GM19043 (cell line): ENCODE results near the gene ATOSA.
A peak's percentile ranks its signal among the peaks of the same experiment; 100 is the strongest.

ENCODE experiments used
- ATAC-seq: cut with Tn5 transposase; IDR thresholded peaks from one replicate; pipeline ENCODE4 v1.9.1; 2021; ENCODE audit warnings: low read depth; ENCODE audit not compliant: unreplicated experiment

The ATOSA gene

DNA sequence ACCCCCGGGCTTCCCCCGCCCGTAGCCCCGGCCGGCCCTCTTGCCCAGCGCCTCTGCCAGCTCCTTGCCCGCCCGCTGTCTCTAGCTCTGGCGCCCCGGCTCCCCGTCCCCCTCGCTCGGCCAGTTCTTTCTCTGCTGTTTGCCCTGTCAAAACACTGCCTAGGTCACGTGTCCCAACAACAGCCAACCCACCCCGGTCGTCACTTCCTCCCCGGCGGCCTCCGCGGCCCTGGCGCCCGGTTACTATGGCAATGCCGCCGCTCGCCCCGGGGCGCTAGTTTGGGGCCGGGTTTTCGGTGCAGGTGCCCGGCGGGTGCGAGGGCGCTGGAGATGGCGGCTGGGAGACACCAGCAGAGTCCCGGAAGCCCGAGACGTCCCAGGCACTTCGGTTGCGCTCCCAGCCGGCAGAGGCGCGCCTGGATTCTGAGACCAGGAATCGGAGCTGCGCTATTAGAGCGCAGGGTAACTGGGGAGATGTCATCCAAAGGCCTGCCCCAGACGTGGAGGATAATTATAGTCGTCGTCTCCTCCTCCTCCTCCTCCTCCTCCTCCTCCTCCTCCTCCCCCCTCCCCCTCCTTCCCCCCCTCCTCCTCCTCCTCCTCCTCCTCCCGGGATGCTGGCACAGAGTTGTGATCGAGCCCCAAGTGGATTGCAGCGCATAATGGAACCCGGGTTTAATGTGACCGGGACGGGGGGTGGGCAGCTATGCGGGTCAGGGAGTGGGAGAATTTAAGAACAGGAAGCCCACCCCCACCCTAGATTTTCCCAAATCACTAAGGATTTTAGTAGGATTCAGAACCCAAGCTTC, at the start of gene ATOSA:
Gene ATOSA, minus strand, starts transcription at position 157 of the 809 bp plus-strand sequence. CDS start 1,367 bp downstream, outside the sequence.
- ATAC-seq, result peak; percentile 49

- no peak for ATAC-seq
Measured at GRCh38 chr15:52728899-52729298, 49.7 kb upstream of the ATOSA start.

GRCh38 chr15:52727815-52728214, 48.6 kb upstream of the ATOSA start:
- no peak for ATAC-seq

DNA sequence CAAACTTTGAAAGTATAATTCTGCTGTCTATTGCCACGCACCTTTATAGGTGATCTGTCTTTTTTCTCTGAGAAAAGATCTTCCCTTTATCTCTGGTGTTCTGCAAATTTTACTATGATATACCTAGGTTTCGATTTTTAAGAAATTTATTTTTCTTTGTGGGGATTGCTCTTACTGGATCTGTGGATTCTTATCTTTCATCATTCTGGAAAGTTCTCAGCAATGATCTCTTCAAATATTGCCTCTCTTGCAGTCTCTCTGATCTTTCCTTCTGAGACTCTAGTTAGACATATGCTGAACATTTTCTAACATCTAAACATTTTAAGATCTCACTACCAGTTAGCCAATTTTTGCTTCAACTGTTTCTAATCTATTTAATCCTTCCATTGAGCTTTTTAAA, 47.0 kb upstream of the ATOSA start:
- ATAC-seq, result no peak

DNA sequence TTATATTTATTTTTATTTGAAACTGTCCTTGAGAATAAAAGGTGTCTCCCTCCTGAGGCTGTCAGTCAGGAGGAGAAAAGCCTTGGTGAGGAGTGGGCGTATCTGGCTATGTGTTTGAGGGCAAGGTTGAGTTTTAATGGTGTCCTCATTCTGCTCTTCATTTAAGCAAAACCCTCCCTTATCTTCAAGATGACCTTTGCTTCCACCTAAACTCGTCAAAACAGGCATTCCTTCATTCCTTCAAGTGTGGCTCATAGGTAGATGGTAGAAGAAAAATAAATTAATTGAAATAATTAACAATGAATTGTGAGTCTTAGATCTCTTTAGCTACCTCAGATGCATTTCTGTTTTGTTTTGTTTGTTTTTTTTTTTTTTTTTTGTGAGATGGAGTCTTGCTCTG, 39.4 kb upstream of the ATOSA start:
- no peak for ATAC-seq

- ATAC-seq, result no peak
Measured at GRCh38 chr15:52717924-52718323, 38.7 kb upstream of the ATOSA start.

DNA sequence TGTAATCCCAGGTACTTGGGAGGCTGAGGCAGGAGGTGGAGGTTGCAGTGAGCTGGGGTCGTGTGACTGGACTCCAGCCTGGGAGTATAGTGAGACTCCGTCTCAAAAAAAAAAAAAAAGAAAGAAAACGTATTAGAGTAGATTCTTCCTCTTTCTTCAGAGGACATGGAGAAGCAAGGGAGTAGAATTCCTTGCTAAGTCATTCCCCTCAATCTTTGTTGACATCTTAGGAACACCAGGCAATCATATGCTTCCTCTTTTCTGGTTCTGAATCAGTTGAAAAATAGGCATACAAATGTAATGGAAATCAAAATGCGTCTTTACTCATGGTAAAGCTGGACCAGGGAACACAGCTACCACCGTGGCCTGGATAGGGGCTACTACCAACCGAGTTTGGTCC, 38.3 kb upstream of the ATOSA start:
- no peak for ATAC-seq

DNA sequence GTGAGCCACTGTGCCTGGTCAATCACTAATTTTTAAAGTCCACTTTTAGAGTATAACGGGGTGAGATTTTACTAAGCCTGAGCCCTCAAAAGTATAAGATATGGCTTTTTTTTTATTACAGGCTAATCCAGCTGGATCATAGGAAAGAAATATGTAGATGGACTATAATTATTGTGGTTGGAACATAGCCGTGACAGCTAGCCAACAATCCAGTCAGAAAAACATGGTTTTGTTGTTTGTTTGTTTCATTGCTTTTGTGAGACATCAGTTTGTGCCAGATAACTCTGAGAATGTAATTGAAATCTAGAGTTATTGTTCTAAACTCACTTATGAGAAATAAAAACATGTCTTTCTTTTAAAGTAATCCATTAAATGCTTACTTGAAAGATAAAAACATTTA, 37.3 kb upstream of the ATOSA start:
- ATAC-seq, result no peak

GRCh38 chr15:52715411-52715810, 36.2 kb upstream of the ATOSA start:
- no peak for ATAC-seq

DNA sequence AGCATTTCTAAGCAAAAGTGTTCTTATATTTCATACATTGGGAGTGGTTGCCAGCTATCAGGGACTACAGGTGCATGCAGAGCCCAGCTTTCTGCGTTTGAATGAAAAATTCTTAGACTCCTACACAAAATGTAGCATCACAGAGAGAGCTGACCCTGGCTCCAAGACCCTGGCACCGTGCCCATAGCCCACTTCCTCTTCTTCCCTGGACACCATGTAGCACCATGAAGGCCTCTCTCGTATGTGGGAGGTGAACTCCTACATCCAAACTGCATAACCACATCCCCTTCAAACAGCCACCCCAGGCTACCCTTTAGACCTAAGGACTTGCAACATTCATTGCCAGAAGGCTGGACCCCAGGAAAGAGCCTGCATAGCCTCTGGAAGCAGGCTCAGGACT, 35.8 kb upstream of the ATOSA start:
- ATAC-seq, result no peak

GRCh38 chr15:52710708-52711389, 31.7 kb upstream of the ATOSA start:
- no peak for ATAC-seq

GRCh38 chr15:52710050-52710707, 31.0 kb upstream of the ATOSA start:
- peak; percentile 22 for ATAC-seq

- ATAC-seq, result peak; percentile 96
Measured at GRCh38 chr15:52709187-52709981, 30.2 kb upstream of the ATOSA start.

- ATAC-seq, result no peak
Measured at GRCh38 chr15:52706091-52706490, 26.9 kb upstream of the ATOSA start.

DNA sequence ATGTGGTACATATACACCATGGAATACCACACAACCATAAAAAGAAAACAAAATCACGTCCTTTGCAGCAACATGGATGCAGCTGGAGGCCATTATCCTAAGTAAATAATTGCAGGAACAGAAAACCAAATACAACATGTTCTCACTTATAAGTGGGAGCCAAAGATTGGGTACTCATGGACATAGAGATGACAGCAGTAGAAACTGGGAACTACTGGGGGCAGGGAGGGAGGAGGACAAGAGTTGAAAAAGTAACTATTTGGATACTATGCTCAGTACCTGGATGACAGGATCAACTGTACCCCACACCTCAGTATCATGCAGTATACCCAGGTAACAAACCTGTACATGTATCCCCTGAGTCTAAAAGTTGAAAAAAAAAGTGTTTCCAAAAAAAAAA, 23.2 kb upstream of the ATOSA start:
- no peak for ATAC-seq

- no peak for ATAC-seq
Measured at GRCh38 chr15:52699457-52699856, 20.3 kb upstream of the ATOSA start.

DNA sequence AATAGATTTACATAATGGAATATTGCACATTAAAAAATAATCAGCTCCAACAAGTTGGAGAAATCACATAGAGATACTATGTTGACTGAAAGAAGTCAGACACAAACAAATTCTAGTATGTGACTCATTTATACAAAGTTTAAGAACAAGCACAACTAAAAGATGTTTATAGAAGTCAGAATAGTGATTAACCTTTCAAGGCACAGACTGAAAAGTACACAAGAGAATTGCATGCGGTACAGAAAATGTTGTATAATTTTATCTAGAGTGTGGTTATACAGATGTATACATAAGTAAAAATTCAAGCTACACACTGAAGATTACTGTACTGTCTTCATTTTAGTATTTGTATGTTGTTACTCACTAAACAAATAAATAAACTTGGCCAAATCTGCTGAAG, 19.3 kb upstream of the ATOSA start:
- ATAC-seq, result no peak

DNA sequence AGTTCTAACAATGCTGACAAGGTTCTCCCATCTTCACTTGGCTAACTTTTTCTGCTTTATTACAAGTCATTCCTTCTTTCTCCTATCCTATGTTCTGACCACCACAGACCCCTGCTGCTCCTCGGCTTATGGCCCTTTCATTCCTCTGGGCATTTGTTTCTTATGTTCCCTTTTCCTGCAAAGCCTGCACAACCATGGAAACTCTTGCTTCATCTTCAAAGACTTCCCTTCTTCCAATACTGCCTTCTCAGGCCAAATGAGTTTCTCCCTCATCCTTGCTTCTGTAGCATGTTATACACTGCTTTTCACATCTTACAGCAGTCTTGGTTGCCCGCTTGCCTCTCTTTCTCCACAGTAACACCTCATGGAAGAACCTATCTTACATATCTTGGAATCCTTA, 17.9 kb upstream of the ATOSA start:
- no peak for ATAC-seq

GRCh38 chr15:52695154-52695553, 16.0 kb upstream of the ATOSA start:
- ATAC-seq, result no peak

- no peak for ATAC-seq
Measured at GRCh38 chr15:52689562-52689961, 10.4 kb upstream of the ATOSA start.

- ATAC-seq, result peak; percentile 52
Measured at GRCh38 chr15:52683580-52683979, 4.4 kb upstream of the ATOSA start.
